VCaP (cell line): Measurements from ENCODE around the gene ZNF605.
"Not testable (repeated sequence)": the region's sequence is repeated elsewhere in the genome, so short reads cannot be mapped to it uniquely, and the experiment has no call there.

Experiments used
- H3K27ac ChIP-seq: fragments of 450-650 bp; 2 replicates; pipeline ENCODE4 v1.5.1; 2017
- TF ChIP-seq, protein P1 (sequence below): fragments of 450-650 bp; conservative IDR thresholded peaks from 2 replicates; pipeline ENCODE4 v1.5.1; 2017; ENCODE audit warnings: mild to moderate bottlenecking, moderate library complexity

ZNF605 gene

DNA sequence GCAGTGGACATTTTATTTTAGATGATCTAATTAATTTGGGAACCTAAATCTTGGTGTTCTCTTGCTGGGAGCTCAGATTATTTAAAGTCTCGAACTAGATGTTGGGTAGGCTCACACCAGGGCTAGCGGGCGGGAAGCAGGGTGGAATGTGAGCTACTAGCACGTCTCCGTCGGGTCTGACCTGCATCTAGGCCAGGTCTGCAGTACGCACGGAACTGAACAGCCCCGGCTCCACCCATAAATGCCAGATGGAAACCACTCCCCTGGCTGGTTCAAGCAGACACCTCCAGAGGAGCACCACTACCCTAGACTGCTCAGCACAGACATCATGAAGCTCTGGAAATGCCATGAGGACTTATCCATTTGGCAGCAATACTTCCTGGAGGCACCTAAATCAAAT lies 10.3 kb downstream of the ZNF605 start:
- H3K27ac ChIP-seq = no peak overlapping the region
- TF ChIP-seq, protein P1, sequence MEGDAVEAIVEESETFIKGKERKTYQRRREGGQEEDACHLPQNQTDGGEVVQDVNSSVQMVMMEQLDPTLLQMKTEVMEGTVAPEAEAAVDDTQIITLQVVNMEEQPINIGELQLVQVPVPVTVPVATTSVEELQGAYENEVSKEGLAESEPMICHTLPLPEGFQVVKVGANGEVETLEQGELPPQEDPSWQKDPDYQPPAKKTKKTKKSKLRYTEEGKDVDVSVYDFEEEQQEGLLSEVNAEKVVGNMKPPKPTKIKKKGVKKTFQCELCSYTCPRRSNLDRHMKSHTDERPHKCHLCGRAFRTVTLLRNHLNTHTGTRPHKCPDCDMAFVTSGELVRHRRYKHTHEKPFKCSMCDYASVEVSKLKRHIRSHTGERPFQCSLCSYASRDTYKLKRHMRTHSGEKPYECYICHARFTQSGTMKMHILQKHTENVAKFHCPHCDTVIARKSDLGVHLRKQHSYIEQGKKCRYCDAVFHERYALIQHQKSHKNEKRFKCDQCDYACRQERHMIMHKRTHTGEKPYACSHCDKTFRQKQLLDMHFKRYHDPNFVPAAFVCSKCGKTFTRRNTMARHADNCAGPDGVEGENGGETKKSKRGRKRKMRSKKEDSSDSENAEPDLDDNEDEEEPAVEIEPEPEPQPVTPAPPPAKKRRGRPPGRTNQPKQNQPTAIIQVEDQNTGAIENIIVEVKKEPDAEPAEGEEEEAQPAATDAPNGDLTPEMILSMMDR = no peak

DNA sequence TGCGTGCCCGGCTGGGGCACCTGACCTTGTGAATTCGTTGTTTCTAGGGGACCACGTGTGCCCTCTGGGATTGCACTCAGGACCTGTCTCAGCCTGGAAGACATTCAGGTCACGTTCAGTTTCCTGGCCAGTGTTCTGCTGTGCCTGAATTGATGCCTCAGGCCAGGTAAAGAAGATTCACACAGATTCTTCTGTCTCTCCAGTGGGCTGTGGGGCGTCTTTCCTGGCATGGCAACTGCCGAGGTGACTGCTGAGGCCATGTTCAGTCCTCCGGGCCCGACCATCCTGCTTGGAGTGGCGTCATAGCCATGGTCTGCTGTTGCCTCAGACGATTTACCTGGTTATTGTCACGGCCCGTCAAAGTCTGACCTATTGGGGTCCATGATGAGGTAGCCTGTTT lies 13.5 kb downstream of the ZNF605 start:
- TF ChIP-seq, protein P1 = no peak
- no peak overlapping the region for H3K27ac ChIP-seq

DNA sequence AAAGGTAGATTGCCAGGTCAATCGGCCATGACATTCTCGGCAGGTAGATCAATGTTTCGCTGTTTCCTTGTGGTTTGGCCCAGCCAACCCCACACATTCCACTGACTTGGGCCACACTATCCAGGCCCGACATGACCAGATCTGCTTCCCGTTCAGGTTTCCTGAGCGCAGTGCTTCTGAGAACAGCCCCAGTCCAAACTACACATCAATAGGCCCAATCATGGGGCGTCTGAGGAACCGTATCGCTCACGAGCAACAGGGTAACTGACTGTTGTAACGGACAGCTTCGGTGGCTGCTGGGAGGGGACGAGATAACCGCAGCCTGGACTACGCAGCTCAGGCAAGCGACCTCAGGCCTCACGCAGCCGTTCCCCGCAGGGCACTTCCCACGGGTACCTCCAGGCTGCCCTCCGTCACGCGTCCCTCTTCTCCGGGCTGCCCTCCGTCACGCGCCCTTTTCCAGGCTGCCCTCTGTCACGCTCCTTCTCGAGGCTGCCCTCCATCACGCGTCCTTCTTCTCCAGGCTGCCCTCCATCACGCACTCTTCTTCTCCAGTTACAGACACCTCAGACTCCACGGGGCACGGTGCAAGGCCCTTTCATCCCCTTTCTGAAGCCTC lies 14.7 kb downstream of the ZNF605 start:
- H3K27ac ChIP-seq = no peak overlapping the region
- TF ChIP-seq, protein P1 = no peak

DNA sequence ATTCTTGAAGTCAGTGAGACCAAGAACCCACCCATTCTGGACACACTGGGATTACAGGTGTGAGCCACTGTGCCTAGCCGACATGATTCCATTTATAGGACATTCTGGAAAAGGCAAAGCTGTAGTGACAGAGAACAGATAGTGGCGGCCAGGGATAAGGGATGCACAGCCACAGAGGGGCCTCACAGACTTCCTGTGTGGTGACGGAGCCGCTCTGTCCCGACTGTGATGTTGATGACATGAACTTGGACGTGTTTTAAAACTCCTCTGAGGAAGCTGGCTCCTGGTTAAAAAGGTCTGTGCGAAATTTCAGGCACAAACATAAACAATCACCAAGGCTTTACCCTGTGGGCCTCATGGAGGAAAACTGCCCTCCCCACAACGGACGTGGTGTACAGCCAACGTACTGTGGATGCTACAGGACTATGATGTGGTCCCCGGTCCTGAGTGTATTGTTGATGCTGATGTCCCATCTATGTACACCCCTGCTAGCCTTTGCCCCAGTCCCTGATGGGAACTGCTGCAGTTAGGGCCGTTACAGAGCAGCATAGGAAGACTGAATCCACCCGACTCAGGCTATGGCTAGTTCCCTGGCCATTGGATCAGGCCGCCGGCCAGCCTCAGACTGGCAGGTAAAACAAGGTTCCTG lies 15.9 kb downstream of the ZNF605 start:
- TF ChIP-seq, protein P1 = no peak
- H3K27ac ChIP-seq = no peak overlapping the region

DNA sequence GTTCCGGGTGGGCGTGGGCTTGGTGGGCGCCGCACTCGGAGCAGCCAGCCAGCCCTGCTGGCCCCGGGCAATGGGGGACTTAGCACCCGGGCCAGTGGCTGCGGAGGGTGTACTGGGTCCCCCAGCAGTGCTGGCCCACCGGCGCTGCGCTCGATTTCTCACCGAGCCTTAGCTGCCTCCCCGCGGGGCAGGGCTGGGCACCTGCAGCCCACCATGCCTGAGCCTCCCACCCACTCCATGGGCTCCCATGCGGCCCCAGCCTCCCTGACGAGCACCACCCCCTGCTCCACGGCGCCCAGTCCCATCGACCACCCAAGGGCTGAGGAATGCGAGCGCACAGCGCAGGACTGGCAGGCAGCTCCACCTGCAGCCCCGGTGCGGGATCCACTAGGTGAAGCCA lies 17.3 kb downstream of the ZNF605 start:
- H3K27ac ChIP-seq = not testable (repeated sequence)

DNA sequence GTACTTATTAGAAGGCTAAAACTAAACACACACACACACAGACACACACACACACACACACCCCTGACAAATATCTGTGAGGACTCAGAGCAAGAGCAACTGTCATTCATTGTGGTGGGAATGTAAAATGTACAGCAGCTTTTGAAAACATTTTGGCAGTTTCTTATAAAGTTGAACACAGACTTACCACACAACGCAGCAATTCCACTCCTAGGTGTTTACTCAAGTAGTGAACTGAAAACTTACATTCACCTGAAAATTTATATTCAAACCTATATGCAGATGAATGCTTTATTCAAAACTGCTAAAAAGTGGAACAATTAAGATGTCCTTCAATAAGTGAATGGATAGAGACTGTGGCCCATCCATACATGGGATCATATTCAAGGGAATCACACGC lies 18.6 kb downstream of the ZNF605 start:
- TF ChIP-seq, protein P1 = no peak
- H3K27ac ChIP-seq = no peak overlapping the region

DNA sequence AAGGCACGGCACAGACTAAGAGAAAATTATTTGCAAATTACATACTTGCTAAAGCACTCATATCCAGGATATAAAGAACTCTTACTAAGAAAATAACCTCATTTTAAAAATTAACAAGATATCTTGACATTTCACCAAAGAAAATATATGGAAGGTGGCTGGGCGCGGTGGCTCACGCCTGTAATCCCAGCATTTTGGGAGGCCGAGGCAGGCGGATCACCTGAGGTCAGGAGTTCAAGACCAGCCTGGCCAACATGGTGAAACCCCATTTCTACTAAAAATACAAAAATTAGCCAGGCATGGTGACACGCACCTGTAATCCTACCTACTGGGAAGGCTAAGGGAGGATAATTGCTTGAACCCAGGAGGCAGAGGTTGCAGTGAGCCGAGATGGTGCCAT lies 19.2 kb downstream of the ZNF605 start:
- H3K27ac ChIP-seq = not testable (repeated sequence)

DNA sequence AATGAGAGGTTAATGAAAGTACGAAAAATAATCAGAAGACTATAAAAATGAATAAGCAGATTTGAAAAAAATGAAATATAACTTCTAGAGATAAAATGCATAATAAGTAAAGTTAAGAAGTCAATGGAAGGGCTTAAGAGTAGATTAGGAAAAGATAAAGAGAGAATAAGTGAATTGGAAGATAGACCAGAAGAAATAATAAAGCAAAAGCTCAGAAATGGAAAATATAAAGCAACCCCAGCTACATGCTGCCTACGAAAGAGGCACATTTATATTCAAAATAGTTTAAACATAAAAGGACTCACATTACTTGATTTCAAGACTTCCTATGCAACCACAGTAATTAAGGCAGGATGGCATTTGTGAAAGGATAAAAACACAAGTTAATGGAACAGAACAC lies 19.9 kb downstream of the ZNF605 start:
- H3K27ac ChIP-seq = no peak overlapping the region
- TF ChIP-seq, protein P1 = no peak

DNA sequence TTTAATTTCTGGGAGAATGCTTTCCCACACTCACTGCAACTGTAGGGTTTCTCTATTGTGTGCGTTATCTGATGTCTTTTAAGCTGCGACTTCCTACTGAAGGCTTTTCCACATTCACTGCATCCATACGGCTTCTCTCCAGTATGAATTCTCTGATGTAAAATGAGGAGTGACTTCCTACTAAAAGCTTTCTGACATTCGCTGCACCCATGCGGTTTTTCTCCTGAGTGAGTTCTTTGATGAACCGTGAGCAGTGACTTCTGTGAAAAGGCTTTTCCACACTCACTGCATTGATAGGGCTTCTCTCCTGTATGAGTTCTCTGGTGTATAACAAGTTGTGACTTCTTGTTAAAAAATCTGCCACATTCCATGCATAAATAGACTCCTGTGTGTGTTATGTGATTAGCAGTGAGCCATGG lies 29.7 kb downstream of the ZNF605 start:
- H3K27ac ChIP-seq = no peak overlapping the region
- TF ChIP-seq, protein P1 = no peak
